Measurements from ENCODE around the gene PRKAR2A. TPM values are rescaled to one million over a fixed set of nuclear protein-coding genes. Genes with fewer than 3 reads are reported as not detected.

PRKAR2A gene
- total and polyA plus RNA-seq, 9 of the 15 experiments (the other 6 are each of a cell fraction or from before 2014, with no cell fraction given): 15.9 to 84.5 (median 37.6) TPM

- in situ Hi-C loops (cut with MboI) (no loop called here), intact Hi-C loops (cut with micrococcal nuclease) (no loop called here)
- DNase-seq (ENCODE audit: extremely low read depth in 1 of 4, low spot score in 3 of 4): no peak
- BruUV-seq (replicated peaks): TSS peak; percentile 23
- 38% methylated on average over 1 of the region's 1 CpG for whole genome bisulfite sequencing (ENCODE audit: insufficient coverage, low coverage, missing lambda C conversion rate)
- Histone ChIP-seq H3K79me2 (ENCODE audit: control insufficient read depth, insufficient read depth, low read length) (no peaks in the 10 kb centered on the region), H3K36me3 (ENCODE audit: control insufficient read depth, insufficient read depth, low read length) (peaks cover 36% of the 10 kb centered on the region; the same call in 1 of the 3 replicates), H3K9me3 (replicated peaks; ENCODE audit: control insufficient read depth, insufficient read depth, low read depth, low read length) (no peaks in the 10 kb centered on the region), H3K9ac (ENCODE audit: insufficient read depth in 1 of 2, low read depth in 2 of 2, low read length in 2 of 2) (no peak overlapping the region), H4K20me1 (replicated peaks; ENCODE audit: control insufficient read depth, insufficient read depth, low read length) (no peaks in the 10 kb centered on the region), H3K27me3 (ENCODE audit: control insufficient read depth in 2 of 2, insufficient read depth in 2 of 2, low read length in 2 of 2) (no peaks in the 10 kb centered on the region), H3K4me2 (ENCODE audit: insufficient read depth, low read length) (no peak overlapping the region), H3K4me1 (replicated peaks in 1 of 2; ENCODE audit: control insufficient read depth in 2 of 2, insufficient read depth in 2 of 2, low read length in 2 of 2) (no peaks in the 10 kb centered on the region), H3K9me1 (ENCODE audit: control insufficient read depth, insufficient read depth, low read length) (no peaks in the 10 kb centered on the region), H3K27ac (ENCODE audit: extremely low read depth, low read depth, low read length) (no peak overlapping the region), H2AFZ (ENCODE audit: low read depth, low read length) (no peak overlapping the region), H3K4me3 (no peak overlapping the region)
- ATAC-seq: no peak
- no peak for FAIRE-seq
- CTCF ChIA-PET (ENCODE audit: low intra/inter-chr PET ratio): no interaction called here
- POLR2A ChIA-PET: no interaction called here
- TF ChIP-seq NFXL1 (CRISPR knock-in tag; IDR thresholded peaks at IDR 0.05): no peak
- no peak for TF ChIP-seq RBM22 (IDR thresholded peaks at IDR 0.05; ENCODE audit: low read depth, low read length, poor library complexity, severe bottlenecking)
- no peak for TF ChIP-seq POLR2AphosphoS2 (IDR thresholded peaks at IDR 0.05; ENCODE audit: low read length)
- TF ChIP-seq IRF9 (tag; IDR thresholded peaks at IDR 0.05): no peak
- TF ChIP-seq RFX1 (IDR thresholded peaks at IDR 0.05): no peak
- TF ChIP-seq STAT5B (CRISPR knock-in tag; IDR thresholded peaks at IDR 0.05): no peak
- no peak for TF ChIP-seq CHD7 (IDR thresholded peaks at IDR 0.05; ENCODE audit: low read depth, low read length)
- no peak for TF ChIP-seq HLTF (IDR thresholded peaks at IDR 0.05)
- no peak for TF ChIP-seq BRCA1 (IDR thresholded peaks at IDR 0.05)
- TF ChIP-seq BRCA1 (CRISPR knock-in tag; IDR thresholded peaks at IDR 0.05): no peak
- no peak for TF ChIP-seq PPARD (CRISPR knock-in tag; IDR thresholded peaks at IDR 0.05)
- no peak for TF ChIP-seq NCOA2 (IDR thresholded peaks at IDR 0.05; ENCODE audit: partially characterized antibody in 2 of 2)
Measured at GRCh38 chr3:48750856-48751255, 96.8 kb downstream of the PRKAR2A start.

Data from K562 (cell line).